Upper lobe of left lung (tissue), 4 donors: ENCODE data around the gene WFIKKN2.

Source experiments
- CTCF ChIP-seq, 6 experiments: fragments of 450-650 bp in 4 of 6; fragments of 200-600 bp in 2 of 6; sonication (generic) in 2 of 6; IDR thresholded peaks; one replicate each; pipeline ENCODE4 v1.5.1; 2016 to 2019; ENCODE audit warnings: antibody characterized with exemption in 6 of 6
- EP300 ChIP-seq, 4 donors: sonication (generic); formaldehyde crosslinking; IDR thresholded peaks; one replicate each; pipeline ENCODE4 v1.5.1; 2017; ENCODE audit warnings: antibody characterized with exemption in 4 of 4, control low read depth in 2 of 4
- POLR2A ChIP-seq, 4 donors: fragments of 450-650 bp; IDR thresholded peaks; one replicate each; pipeline ENCODE4 v1.5.1; 2016 to 2017; ENCODE audit warnings: antibody characterized with exemption in 4 of 4, mild to moderate bottlenecking in 2 of 4
- POLR2AphosphoS5 ChIP-seq, 2 donors: sonication (generic); formaldehyde crosslinking; IDR thresholded peaks; one replicate each; pipeline ENCODE4 v1.5.1; 2017; ENCODE audit warnings: antibody characterized with exemption in 2 of 2

DNA sequence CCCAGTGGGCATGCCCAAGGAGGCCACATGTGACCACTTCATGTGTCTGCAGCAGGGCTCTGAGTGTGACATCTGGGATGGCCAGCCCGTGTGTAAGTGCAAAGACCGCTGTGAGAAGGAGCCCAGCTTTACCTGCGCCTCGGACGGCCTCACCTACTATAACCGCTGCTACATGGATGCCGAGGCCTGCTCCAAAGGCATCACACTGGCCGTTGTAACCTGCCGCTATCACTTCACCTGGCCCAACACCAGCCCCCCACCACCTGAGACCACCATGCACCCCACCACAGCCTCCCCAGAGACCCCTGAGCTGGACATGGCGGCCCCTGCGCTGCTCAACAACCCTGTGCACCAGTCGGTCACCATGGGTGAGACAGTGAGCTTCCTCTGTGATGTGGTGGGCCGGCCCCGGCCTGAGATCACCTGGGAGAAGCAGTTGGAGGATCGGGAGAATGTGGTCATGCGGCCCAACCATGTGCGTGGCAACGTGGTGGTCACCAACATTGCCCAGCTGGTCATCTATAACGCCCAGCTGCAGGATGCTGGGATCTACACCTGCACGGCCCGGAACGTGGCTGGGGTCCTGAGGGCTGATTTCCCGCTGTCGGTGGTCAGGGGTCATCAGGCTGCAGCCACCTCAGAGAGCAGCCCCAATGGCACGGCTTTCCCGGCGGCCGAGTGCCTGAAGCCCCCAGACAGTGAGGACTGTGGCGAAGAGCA is 4.4 kb downstream of the WFIKKN2 start:
- no peak for TF ChIP-seq CTCF (IDR thresholded peaks at IDR 0.05)
- no peak for TF ChIP-seq POLR2A (IDR thresholded peaks at IDR 0.05)
- no peak for TF ChIP-seq POLR2AphosphoS5 (IDR thresholded peaks at IDR 0.05)
- TF ChIP-seq EP300 (IDR thresholded peaks at IDR 0.05): no peak
